HG02588 (cell line): Measurements from ENCODE around the gene ZNF22.

Experiments
- ATAC-seq: cut with Tn5 transposase; IDR thresholded peaks from one replicate; pipeline ENCODE4 v1.9.1; 2021; ENCODE audit warnings: mild to moderate bottlenecking, moderate library complexity; ENCODE audit not compliant: unreplicated experiment

ZNF22 gene

GRCh38 chr10:45000752-45001380 lies at the start of gene ZNF22:
Gene ZNF22 (plus strand): TSS chr10:45000923. CDS start chr10:45003369, 2,446 bp downstream.
- peak; percentile 68 for ATAC-seq

GRCh38 chr10:44951576-44952226 lies 49.0 kb upstream of the ZNF22 start:
- ATAC-seq: no peak

GRCh38 chr10:44952779-44953231 lies 47.9 kb upstream of the ZNF22 start:
- no peak for ATAC-seq

- ATAC-seq: no peak
Measured at GRCh38 chr10:44954042-44954441, 46.7 kb upstream of the ZNF22 start.

- ATAC-seq: no peak
Measured at GRCh38 chr10:44954962-44955361, 45.8 kb upstream of the ZNF22 start.

GRCh38 chr10:44955413-44956070 lies 45.2 kb upstream of the ZNF22 start:
- no peak for ATAC-seq

- no peak for ATAC-seq
Measured at GRCh38 chr10:44956226-44956625, 44.5 kb upstream of the ZNF22 start.

- ATAC-seq: no peak
Measured at GRCh38 chr10:44956717-44957706, 43.7 kb upstream of the ZNF22 start.

GRCh38 chr10:44958196-44958897 lies 42.4 kb upstream of the ZNF22 start:
- ATAC-seq: no peak

- no peak for ATAC-seq
Measured at GRCh38 chr10:44958898-44959246, 41.9 kb upstream of the ZNF22 start.

- peak; percentile 98 for ATAC-seq
Measured at GRCh38 chr10:44959247-44960087, 41.3 kb upstream of the ZNF22 start, which contains the start of gene RASSF4. Gene RASSF4 (plus strand): TSS chr10:44959802. CDS start chr10:44970203, 10,401 bp downstream.

- no peak for ATAC-seq
Measured at GRCh38 chr10:44960088-44960460, 40.6 kb upstream of the ZNF22 start.

- ATAC-seq: no peak
Measured at GRCh38 chr10:44960482-44961229, 40.1 kb upstream of the ZNF22 start.

- ATAC-seq: no peak
Measured at GRCh38 chr10:44961230-44961571, 39.5 kb upstream of the ZNF22 start.

- no peak for ATAC-seq
Measured at GRCh38 chr10:44961931-44962750, 38.6 kb upstream of the ZNF22 start.

- no peak for ATAC-seq
Measured at GRCh38 chr10:44962870-44963738, 37.6 kb upstream of the ZNF22 start.
